ENCODE measurements around the gene USP6. TPM values are rescaled to one million over a fixed set of nuclear protein-coding genes. Genes with fewer than 3 reads are reported as not detected.
"Not testable (repeated sequence)": the region's sequence is repeated elsewhere in the genome, so short reads cannot be mapped to it uniquely, and the experiment has no call there.

USP6 gene
- total RNA-seq, 2 donors from 2014 or later = 0.13 TPM

- Histone ChIP-seq H3K9me3 (ENCODE audit: control insufficient read depth, low read length) (peaks cover 7% of the 10 kb centered on the region), H3K4me3 (ENCODE audit: low read length) (no peak overlapping the region), H3K9ac (ENCODE audit: extremely low read depth, low read length, poor library complexity, severe bottlenecking) (no peak overlapping the region), H3K36me3 (ENCODE audit: control insufficient read depth, insufficient read depth, low read length) (no peaks in the 10 kb centered on the region), H3K27ac (ENCODE audit: low read depth, low read length) (no peak overlapping the region), H3K27me3 (ENCODE audit: control insufficient read depth, insufficient read depth, low read length, poor library complexity, severe bottlenecking) (no peaks in the 10 kb centered on the region), H3K4me1 (ENCODE audit: control insufficient read depth, insufficient read depth, low read length) (no peaks in the 10 kb centered on the region)
- Mint-ChIP-seq H3K9me3 (no peaks in the 10 kb centered on the region), H3K27ac (no peak overlapping the region), H3K36me3 (ENCODE audit: low read depth) (peaks cover 4% of the 10 kb centered on the region), H3K4me1 (no peaks in the 10 kb centered on the region), H3K4me3 (no peak overlapping the region), H3K27me3 (ENCODE audit: insufficient read depth) (no peaks in the 10 kb centered on the region)
- 84 to 92% methylated on average over 6 to 7 of the region's 7 CpGs for WGBS, 2 experiments (ENCODE audit: insufficient coverage in 1 of 2, insufficient read length in 1 of 2)
- no peak for TF ChIP-seq CTCF (conservative IDR thresholded peaks at IDR 0.05)
- DNase-seq = no peak
Measured at GRCh38 chr17:5211458-5211857, 95.6 kb downstream of the USP6 start.

DNA sequence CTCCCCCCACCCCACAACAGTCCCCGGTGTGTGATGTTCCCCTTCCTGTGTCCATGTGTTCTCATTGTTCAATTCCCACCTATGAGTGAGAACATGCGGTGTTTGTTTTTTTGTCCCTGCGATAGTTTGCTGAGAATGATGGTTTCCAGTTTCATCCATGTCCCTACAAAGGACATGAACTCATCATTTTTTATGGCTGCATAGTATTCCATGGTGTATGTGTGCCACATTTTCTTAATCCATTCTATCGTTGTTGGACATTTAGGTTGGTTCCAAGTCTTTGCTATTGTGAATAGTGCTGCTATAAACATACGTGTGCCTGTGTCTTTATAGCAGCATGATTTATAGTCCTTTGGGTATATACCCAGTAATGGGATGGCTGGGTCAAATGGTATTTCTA, 101.7 kb downstream of the USP6 start:
- not testable (repeated sequence) for H3K27ac Mint-ChIP-seq; H3K36me3 Mint-ChIP-seq (ENCODE audit: low read depth); H3K4me1 Mint-ChIP-seq; H3K27ac ChIP-seq (ENCODE audit: low read depth, low read length); H3K4me1 ChIP-seq (ENCODE audit: control insufficient read depth, insufficient read depth, low read length); H3K9me3 ChIP-seq (ENCODE audit: control insufficient read depth, low read length); H3K27me3 Mint-ChIP-seq (ENCODE audit: insufficient read depth); DNase-seq; H3K9me3 Mint-ChIP-seq; H3K4me3 Mint-ChIP-seq; H3K9ac ChIP-seq (ENCODE audit: extremely low read depth, low read length, poor library complexity, severe bottlenecking); H3K36me3 ChIP-seq (ENCODE audit: control insufficient read depth, insufficient read depth, low read length); H3K27me3 ChIP-seq (ENCODE audit: control insufficient read depth, insufficient read depth, low read length, poor library complexity, severe bottlenecking); H3K4me3 ChIP-seq (ENCODE audit: low read length)
- WGBS, 2 experiments (ENCODE audit: insufficient coverage in 1 of 2, insufficient read length in 1 of 2) = 92% methylated on average over 2 of the region's 5 CpGs; no CpG with 5 or more reads in 1 of the 2 experiments

DNA sequence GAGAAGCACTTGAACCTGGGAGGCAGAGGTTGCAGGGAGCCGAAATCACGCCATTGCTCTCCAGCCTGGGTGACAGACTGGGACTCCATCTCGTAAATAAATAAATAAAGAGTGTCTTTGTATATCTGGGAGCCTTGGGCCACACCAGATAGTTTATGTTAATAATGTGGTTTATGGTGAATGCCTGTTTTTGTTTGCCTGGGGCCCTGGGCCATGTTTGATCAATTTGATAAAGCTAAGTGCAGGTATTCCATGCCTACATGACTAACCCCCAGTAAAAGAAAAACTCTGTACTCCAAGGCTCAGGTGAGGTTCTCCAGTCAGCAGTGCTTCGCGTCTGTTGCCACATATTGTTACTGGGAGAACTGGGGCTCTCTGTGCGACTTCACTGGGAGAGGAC, 103.7 kb downstream of the USP6 start:
- H3K27ac ChIP-seq (ENCODE audit: low read depth, low read length) = no peak overlapping the region

More for the DNA sequence above, 103.7 kb downstream of the USP6 start:
- no peaks in the 10 kb centered on the region for H3K4me1 Mint-ChIP-seq
- H3K9me3 ChIP-seq (ENCODE audit: control insufficient read depth, low read length) = no peaks in the 10 kb centered on the region
- 94 to 95% methylated on average over 6 of the region's 6 CpGs for WGBS, 2 experiments (ENCODE audit: insufficient coverage in 1 of 2, insufficient read length in 1 of 2)
- no peak for DNase-seq
- H3K4me3 Mint-ChIP-seq = no peak overlapping the region
- H3K4me1 ChIP-seq (ENCODE audit: control insufficient read depth, insufficient read depth, low read length) = no peaks in the 10 kb centered on the region
- no peaks in the 10 kb centered on the region for H3K27me3 Mint-ChIP-seq (ENCODE audit: insufficient read depth)
- H3K9ac ChIP-seq (ENCODE audit: extremely low read depth, low read length, poor library complexity, severe bottlenecking) = no peak overlapping the region
- no peaks in the 10 kb centered on the region for H3K27me3 ChIP-seq (ENCODE audit: control insufficient read depth, insufficient read depth, low read length, poor library complexity, severe bottlenecking)
- H3K27ac Mint-ChIP-seq = peak overlapping the region; percentile 49
- H3K36me3 Mint-ChIP-seq (ENCODE audit: low read depth) = peaks cover 9% of the 10 kb centered on the region
- H3K9me3 Mint-ChIP-seq = no peaks in the 10 kb centered on the region
- no peaks in the 10 kb centered on the region for H3K36me3 ChIP-seq (ENCODE audit: control insufficient read depth, insufficient read depth, low read length)
- TF ChIP-seq CTCF (conservative IDR thresholded peaks at IDR 0.05) = no peak
- H3K4me3 ChIP-seq (ENCODE audit: low read length) = no peak overlapping the region
